BE2C (cell line): ENCODE results near the gene LILRA6.
"Not testable (repeated sequence)": the region's sequence is repeated elsewhere in the genome, so short reads cannot be mapped to it uniquely, and the experiment has no call there.

ENCODE experiments used
- DNase-seq: peaks from one replicate; pipeline ENCODE4 v3.0.0-alpha.2; 2020
- H3K27me3 ChIP-seq: fragments of 250-450 bp; sonication (Bioruptor Pico); 2 replicates; pipeline ENCODE4 v1.5.1; 2020; ENCODE audit warnings: mild to moderate bottlenecking
- H3K36me3 ChIP-seq: fragments of 250-450 bp; sonication (Bioruptor Pico); 2 replicates; pipeline ENCODE4 v1.5.1; 2020; ENCODE audit warnings: mild to moderate bottlenecking
- H3K4me1 ChIP-seq: fragments of 250-450 bp; sonication (Bioruptor Pico); 2 replicates; pipeline ENCODE4 v1.5.1; 2020
- H3K4me3 ChIP-seq: 2 replicates; pipeline ENCODE4 v1.5.1; 2011; ENCODE audit warnings: low read depth, low read length
- H3K9me3 ChIP-seq: fragments of 250-450 bp; sonication (Bioruptor Pico); 2 replicates; pipeline ENCODE4 v1.5.1; 2020
- CTCF ChIP-seq: IDR thresholded peaks from 2 replicates; pipeline ENCODE4 v1.5.1; 2012; ENCODE audit warnings: mild to moderate bottlenecking, low read depth, low read length

Gene LILRA6

DNA sequence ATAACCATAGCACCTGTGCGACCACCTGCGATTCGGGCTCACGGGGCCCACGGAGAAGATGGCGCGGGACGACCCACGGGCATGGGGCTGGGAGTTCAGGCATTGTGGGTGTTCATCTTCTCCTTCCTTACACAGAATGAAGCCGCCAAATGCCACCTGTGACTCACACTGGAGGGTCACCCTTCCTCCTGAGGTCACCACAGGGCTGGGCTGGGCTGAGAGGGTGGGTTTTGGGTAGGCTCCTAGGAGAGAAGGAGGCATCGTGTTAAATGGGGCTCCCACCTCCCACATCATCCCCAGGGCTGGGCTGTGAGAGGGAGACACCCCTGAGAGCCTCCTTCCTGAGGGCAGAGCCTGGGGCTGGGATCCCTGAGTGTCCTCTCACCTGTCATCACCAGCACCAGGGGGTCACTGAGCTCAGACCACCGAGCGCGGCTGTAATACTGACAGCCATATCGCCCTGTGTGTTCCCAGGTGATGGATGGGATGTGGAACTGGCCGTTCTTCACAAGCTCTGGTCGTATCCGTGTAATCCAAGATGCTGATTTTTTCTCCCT, 36.9 kb upstream of the LILRA6 start:
- TF ChIP-seq CTCF: no peak
- DNase-seq: no peak
- Histone ChIP-seq H3K36me3 (no peaks in the 10 kb centered on the region), H3K9me3 (no peaks in the 10 kb centered on the region), H3K4me1 (no peaks in the 10 kb centered on the region), H3K27me3 (peaks cover 44% of the 10 kb centered on the region), H3K4me3 (no peak overlapping the region)

- DNase-seq, H3K9me3 ChIP-seq, H3K4me3 ChIP-seq, H3K4me1 ChIP-seq, H3K36me3 ChIP-seq: not testable (repeated sequence)
- H3K27me3 ChIP-seq: peaks cover 46% of the 10 kb centered on the region
Measured at GRCh38 chr19:54278571-54279195, 36.1 kb upstream of the LILRA6 start.

DNA sequence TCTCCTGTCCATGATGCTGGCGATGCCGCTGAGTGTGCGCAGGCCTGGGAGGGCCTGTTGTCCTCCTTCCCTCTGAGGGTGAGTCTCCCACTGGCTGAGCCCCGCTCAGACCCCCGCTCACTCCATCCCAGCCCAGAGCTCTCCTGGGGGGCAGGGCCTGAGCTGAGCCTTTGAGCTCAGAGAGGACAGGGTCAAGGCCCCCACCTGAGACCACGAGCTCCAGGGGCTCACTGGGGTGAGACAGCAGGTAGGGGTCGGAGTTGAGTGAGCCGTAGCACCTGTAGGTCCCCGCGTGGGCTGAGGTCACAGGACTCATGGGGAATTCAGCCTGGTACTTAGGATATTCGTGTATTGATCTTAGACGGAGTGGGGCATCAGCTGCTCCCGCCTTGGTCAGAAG, 35.5 kb upstream of the LILRA6 start:
- peaks cover 46% of the 10 kb centered on the region for H3K27me3 ChIP-seq
- DNase-seq: not testable (repeated sequence)

GRCh38 chr19:54277111-54277615, 34.6 kb upstream of the LILRA6 start:
- H3K9me3 ChIP-seq, H3K4me1 ChIP-seq, H3K36me3 ChIP-seq, DNase-seq, H3K4me3 ChIP-seq: not testable (repeated sequence)
- H3K27me3 ChIP-seq: peaks cover 40% of the 10 kb centered on the region

More for the DNA sequence above, 35.5 kb upstream of the LILRA6 start:
- H3K9me3 ChIP-seq, H3K4me3 ChIP-seq, H3K36me3 ChIP-seq, H3K4me1 ChIP-seq: not testable (repeated sequence)

- no peak overlapping the region for H3K4me3 ChIP-seq
- no peak for DNase-seq
- H3K27me3 ChIP-seq: peaks cover 35% of the 10 kb centered on the region
- no peak for TF ChIP-seq CTCF
- H3K36me3 ChIP-seq: no peaks in the 10 kb centered on the region
- H3K4me1 ChIP-seq: no peaks in the 10 kb centered on the region
- H3K9me3 ChIP-seq: no peaks in the 10 kb centered on the region
Measured at GRCh38 chr19:54275951-54276350, 33.4 kb upstream of the LILRA6 start.

DNA sequence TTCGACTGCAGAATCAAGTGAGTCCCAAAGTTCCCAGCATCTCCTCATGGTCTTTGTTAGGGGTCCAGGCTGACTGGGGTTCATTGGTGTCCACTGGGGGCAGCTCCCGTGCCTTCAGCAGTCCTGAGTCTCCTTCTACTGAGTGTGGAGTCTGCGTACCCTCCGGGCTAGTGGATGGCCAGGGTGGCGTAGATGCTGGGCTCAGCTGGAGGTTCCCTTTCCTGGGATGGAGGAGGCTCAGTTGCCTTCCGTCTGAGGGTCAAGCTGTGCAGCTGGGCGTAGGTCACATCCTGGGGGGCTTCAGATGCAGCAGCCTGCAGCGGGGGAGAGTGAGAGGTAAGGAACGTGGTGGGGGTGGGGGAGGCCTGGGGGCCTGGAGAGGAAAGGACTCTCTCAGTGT, 31.9 kb upstream of the LILRA6 start:
- H3K36me3 ChIP-seq, H3K4me1 ChIP-seq, DNase-seq, H3K4me3 ChIP-seq, H3K9me3 ChIP-seq: not testable (repeated sequence)
- peaks cover 36% of the 10 kb centered on the region for H3K27me3 ChIP-seq

GRCh38 chr19:54273821-54274220, 31.2 kb upstream of the LILRA6 start:
- H3K27me3 ChIP-seq: peaks cover 38% of the 10 kb centered on the region

DNA sequence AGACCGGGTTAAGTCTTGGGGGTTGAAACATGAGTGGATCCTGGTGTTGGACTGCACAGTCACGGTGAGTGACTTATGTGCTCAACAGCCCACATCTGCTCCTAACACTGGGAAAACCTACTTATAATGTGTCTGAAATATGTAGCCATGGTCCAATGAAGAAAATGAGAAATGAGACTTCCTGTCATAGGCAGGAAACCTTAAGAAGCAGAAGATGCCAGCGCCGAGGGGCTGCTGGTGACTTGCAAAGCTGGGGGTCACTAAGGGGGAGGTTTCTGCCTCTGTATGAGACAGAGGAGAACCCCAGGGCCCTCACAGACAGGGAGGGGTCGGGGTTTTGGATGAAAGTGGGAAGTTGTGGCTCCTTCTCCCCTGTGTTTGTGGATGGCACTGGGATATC, 29.6 kb upstream of the LILRA6 start:
- DNase-seq, H3K4me1 ChIP-seq, H3K36me3 ChIP-seq, H3K9me3 ChIP-seq, H3K4me3 ChIP-seq: not testable (repeated sequence)
- peaks cover 36% of the 10 kb centered on the region for H3K27me3 ChIP-seq

More at GRCh38 chr19:54273821-54274220, 31.2 kb upstream of the LILRA6 start:
- no peaks in the 10 kb centered on the region for H3K9me3 ChIP-seq
- H3K36me3 ChIP-seq: no peaks in the 10 kb centered on the region
- no peak for TF ChIP-seq CTCF
- no peaks in the 10 kb centered on the region for H3K4me1 ChIP-seq
- no peak for DNase-seq
- H3K4me3 ChIP-seq: no peak overlapping the region

GRCh38 chr19:54271587-54271986, 29.0 kb upstream of the LILRA6 start:
- H3K36me3 ChIP-seq, H3K4me1 ChIP-seq, DNase-seq, H3K4me3 ChIP-seq, H3K9me3 ChIP-seq: not testable (repeated sequence)
- H3K27me3 ChIP-seq: peaks cover 35% of the 10 kb centered on the region
